Measurements from ENCODE around the gene DUSP21.

- no peak for TF ChIP-seq EP300 (IDR thresholded peaks at IDR 0.05; ENCODE audit: borderline replicate concordance)
- TF ChIP-seq MAX (IDR thresholded peaks at IDR 0.05), result no peak
- TF ChIP-seq RAD21 (IDR thresholded peaks at IDR 0.05; ENCODE audit: low read depth), result no peak
- TF ChIP-seq ZBTB7A (IDR thresholded peaks at IDR 0.05; ENCODE audit: low read depth), result no peak
- TF ChIP-seq YY1 (IDR thresholded peaks at IDR 0.05; ENCODE audit: low read depth), result no peak
- no peak for TF ChIP-seq EGR1 (IDR thresholded peaks at IDR 0.05)
- TF ChIP-seq REST (IDR thresholded peaks at IDR 0.05; ENCODE audit: low read depth), result no peak
- TF ChIP-seq CEBPB (IDR thresholded peaks at IDR 0.05), result no peak
- no peak for TF ChIP-seq TEAD4 (IDR thresholded peaks at IDR 0.05)
Observed at GRCh38 chrX:44871114-44871645, 27.4 kb downstream of the DUSP21 start.
